Measurements from ENCODE around the gene KIF6.

DNA sequence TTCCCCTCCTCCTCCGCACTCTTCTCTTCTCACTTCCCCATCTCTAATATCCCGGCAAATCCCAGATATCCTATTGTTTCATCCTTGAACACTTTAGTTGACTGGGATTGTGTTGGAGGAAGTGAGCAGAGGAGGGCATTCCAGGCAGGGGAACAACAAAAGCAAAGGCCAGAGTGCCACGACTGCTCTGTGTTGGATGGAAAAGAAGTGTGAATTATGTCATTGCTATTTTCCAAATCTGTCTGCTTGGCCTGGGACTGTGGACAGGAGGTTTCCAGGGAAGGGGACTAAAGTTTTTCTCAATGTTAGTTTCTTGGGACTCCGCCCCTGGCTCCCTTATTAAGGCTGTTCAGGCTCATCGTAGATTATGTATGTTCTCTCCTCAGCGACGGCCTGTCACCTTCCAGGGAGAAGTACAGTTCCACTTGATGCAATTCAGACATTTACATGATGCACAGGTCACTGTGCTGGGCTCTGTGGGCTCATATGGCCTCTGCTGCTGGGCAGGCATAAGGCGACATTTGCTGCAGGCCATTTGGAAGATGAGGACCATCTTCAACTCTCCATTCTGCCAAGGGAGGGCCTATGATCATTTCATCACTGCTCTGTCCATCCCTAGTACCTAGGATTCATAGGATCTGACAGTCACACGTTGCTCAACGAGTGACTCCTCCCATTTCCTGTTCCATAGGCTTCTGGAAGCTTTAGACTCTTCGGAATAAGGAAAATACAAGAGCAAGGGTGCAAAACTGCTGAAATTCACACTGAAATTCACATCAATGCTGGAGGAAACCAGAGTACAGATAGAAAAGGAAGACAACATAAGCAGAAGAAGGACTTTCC lies 303.6 kb downstream of the KIF6 start:
- TF ChIP-seq, protein P1, sequence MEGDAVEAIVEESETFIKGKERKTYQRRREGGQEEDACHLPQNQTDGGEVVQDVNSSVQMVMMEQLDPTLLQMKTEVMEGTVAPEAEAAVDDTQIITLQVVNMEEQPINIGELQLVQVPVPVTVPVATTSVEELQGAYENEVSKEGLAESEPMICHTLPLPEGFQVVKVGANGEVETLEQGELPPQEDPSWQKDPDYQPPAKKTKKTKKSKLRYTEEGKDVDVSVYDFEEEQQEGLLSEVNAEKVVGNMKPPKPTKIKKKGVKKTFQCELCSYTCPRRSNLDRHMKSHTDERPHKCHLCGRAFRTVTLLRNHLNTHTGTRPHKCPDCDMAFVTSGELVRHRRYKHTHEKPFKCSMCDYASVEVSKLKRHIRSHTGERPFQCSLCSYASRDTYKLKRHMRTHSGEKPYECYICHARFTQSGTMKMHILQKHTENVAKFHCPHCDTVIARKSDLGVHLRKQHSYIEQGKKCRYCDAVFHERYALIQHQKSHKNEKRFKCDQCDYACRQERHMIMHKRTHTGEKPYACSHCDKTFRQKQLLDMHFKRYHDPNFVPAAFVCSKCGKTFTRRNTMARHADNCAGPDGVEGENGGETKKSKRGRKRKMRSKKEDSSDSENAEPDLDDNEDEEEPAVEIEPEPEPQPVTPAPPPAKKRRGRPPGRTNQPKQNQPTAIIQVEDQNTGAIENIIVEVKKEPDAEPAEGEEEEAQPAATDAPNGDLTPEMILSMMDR (conservative IDR thresholded peaks at IDR 0.05; ENCODE audit: low read length): no peak
- TF ChIP-seq EZH2phosphoT487 (IDR thresholded peaks at IDR 0.05; ENCODE audit: borderline replicate concordance): no peak

Data from Loucy (cell line).